RPMI8226 (cell line): ENCODE measurements around the gene ACTRT2.

Experiments used
- DNase-seq: peaks from one replicate; pipeline ENCODE4 v3.0.0-alpha.2; 2015

ACTRT2 gene

GRCh38 chr1:2983706-2984398 lies 37.4 kb upstream of the ACTRT2 start:
- DNase-seq: no peak

DNA sequence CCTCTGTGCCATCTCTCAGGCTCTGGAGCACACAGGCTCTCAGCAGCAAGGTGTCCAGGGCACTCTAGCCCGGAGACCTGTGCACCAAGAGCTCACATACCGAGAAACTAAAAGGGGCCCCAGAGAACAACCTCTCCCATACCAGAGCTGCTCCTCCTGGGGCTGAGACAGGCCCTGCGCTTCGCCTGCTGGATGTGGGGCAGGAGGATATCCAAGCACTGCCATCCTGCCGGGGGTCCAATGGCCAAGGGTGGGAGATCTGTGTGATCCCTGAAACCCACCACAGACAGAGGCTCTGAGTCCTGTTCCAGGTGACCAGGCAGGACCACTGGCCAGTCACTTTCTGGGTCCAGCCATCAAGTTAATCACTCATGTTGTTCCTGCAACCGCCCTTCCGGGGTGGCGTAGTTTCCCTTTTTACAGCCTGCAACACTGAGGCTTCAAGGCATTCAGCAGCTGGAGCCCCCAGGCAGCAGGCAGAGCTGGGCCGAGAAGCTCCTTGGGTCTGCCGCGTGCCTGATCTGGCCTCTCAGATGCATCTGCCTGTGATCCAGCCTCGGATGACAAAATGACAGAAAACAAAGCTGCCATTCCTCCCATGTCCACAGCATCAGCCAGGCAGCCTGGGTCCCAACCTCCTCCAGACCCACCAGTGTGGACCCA lies 36.7 kb upstream of the ACTRT2 start:
- DNase-seq: no peak

GRCh38 chr1:2985067-2985561 lies 36.2 kb upstream of the ACTRT2 start:
- DNase-seq: no peak

DNA sequence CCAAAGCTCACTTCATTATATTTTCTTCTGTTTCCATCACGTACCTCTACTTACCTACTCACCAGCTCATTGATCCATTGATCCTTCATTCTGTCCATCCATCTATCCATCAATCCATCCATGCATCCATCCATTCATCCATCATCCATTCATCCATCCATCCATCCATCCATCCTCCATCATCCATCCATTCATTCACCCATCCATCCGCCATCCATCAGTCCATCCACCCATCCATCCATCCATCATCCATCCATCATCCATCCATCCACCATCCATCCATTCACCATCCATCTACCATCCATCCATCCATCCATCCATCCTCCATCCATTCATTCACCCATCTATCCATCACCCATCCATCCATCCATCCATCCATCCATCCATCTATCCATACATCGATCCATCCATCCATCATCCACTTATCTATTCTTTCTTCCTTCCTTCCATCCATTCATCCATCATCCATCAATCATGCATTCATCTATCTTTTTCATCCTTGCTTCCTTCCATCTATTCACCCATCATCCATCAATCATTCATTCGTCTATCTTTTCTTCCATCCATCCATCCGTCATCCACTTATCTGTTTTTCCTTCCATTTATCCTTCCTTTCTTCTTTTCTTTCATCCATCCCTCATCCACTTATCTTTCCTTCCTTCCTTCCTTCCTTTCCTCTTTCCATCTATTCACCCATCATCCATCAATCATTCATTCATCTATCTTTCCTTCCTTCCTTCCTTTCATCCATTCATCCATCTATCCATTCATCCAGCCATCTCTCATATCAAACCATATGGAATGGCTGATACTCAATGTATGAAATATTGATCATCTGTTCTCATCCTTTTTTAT lies 35.3 kb upstream of the ACTRT2 start:
- no peak for DNase-seq

DNA sequence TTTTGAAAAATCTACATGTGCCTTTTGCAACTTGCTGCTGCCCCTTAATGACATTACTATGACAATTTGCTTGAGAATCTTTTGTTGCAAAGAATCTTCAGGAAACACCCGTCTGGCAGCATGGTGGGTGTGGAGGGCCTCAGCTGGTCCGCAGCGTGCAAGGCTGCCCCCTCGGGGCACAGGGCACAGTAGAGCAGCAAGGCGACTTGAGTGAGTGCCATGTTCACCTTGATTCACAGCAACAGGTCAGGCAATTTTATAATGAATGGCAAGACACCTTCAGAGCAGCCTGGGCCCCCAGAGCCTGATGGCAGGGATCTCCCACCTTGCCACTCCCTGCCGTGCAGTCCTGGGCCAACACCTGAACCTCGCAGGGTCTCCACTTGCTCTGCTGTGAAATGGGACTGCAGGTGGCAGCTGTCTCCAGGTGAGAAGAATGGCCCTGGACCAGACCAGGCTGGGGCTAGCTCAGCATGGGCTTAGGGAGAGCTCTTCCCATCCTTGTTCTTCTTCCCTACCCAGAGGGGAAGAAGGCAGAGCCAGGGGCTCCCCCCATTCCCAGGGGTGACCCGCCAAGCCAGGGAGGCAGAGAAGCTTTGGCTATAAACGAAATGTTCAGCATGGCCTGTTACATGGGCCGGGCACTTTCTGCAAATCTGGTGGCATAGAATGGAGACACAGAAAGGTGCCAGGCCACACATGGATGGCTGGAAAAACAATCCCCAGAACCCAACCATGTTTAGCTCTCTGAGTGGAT lies 34.5 kb upstream of the ACTRT2 start:
- DNase-seq: no peak

DNA sequence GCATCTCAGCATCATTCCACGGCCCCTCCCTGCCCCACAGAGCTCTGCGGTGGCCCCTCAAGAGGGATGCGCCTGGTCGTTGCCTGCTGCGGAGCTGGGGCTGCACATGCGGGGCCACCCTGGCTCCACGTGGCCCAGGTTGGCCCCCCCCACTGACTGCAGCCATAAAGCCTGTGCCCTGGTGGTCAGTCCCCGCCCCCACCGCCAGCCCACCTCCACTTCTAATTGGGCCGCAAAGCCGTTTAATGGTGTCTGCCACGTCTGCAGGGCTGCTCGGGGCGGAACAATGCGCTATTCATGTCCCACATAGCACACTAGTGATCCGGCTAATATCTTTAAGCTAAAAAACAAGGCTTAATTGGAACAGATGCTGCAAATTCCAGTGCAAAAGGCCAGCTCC lies 33.5 kb upstream of the ACTRT2 start:
- DNase-seq: no peak

DNA sequence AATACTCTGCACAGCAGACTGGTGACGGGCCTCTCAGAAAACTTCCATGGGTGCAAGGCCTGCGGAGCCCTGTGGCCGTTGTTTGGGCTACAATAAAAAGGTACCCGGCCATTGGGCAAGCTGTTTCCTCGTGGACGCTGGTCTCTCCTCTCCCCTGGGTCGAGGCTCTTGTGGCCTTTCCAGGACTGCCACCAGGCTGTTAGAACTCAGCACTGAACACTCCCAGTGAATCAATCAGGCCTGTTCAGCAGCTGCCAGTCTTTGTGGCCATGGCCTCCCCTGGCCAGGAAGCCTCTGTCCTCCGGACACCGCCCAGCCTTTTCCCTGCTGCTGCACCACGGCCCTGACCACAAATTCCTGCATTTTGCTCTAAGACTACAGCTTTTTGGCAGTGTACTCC lies 33.0 kb upstream of the ACTRT2 start:
- DNase-seq: no peak

GRCh38 chr1:2989185-2989584 lies 32.1 kb upstream of the ACTRT2 start:
- no peak for DNase-seq

DNA sequence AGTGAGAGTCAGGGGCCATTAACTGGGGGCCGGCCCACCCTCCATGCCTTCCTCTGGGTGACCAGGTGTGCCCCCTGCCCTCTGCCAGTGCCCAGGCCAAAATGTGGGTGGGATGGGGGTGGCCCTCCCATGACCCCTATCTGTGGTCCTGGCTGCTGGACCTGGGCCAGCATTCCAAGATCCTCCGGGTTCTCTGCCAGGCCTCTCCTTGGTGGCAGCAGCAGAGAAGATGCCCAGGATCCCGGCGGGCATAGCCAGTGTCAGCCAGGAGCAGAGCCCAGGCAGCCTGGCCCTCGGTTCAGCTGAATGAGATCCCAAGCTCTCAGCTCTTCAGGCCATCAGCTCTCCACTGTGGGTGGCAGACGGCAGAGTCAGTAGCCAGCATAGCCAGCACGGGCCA lies 31.3 kb upstream of the ACTRT2 start:
- no peak for DNase-seq

GRCh38 chr1:2990376-2991115 lies 30.7 kb upstream of the ACTRT2 start:
- DNase-seq: no peak

DNA sequence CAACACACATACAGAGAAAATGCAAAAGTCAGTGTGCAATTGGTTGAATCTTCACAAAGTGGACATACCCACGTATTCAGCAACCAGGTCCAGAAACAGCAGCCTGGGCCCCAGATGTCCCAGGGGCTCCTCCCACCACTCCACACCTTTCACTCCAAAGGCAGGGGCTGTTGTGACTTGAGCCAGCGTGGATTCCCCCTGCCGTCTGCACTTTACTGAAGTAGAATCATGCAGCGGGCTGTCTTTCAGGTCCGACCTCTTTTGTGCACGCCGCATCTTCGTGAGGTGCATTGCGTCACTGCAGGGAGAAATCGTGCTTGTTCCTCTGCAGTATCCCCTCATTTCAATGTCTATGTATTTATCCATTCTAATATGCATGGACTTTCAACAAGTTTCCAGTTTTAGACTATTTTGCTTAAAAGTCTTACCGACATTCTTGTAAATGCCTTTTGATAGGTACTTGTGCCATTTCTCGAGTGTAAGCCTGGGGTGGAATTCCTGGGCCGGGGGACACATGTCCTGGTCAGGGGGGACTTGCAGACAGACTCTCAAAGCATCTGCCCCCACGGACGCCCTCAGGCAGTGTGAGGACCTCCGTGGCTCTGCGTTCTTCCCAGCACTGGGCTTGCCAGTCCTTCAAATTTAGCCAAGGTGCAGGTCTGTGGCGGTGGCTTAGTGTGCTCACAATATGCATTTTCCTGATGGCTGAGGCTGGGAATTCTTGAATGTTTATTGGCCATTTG lies 29.3 kb upstream of the ACTRT2 start:
- DNase-seq: no peak

DNA sequence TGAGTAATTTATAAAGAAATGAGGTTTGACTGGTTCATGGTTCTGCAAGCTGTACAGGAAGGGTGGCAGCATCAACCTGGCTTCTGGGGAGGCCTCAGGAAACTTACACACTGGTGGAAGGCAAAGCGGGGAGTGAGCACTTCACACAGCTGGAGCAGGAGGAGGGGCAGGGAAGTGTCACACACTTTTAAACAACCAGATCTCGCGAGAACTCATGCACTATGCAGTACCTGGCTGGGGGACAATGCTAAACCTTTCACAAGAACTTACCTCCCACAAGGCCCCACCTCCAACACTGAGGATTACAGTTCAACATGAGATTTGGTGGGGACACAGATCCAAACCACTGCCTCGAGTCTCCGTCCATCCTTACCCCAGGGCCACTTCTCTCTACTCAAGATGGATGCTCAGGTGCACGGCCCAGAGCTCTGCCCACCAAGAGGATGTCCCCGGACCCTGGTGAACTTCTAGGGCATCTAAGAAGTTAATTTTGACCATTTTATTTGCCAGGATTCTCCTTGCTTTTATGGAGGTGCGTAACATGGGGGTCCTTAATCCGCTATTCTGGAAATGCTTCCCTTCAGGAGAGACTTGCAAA lies 22.7 kb upstream of the ACTRT2 start:
- DNase-seq: no peak

- no peak for DNase-seq
These were observed 22.1 kb upstream of the ACTRT2 start for GRCh38 chr1:2999138-2999537.

DNA sequence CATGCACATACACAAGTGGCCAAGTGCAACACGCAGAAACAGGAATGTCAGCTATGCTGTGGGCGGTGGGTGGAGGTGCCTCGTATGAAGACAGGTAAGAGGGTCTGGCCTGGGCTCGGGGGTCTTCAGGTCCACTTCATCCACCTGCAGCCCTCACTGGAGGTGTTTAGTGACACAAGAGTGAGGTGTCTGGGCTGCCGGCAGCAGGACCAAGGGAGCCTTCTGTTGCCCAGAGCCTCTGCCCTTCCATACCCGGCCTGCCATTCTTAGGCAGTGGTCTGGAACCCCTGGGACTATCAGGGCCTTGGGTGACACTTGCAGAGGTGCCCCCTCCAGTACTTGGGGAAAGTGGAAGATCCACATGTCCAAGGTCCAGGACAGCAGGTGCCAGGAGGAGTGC lies 21.7 kb upstream of the ACTRT2 start:
- no peak for DNase-seq

GRCh38 chr1:3000214-3000613 lies 21.1 kb upstream of the ACTRT2 start:
- no peak for DNase-seq

- DNase-seq: no peak
These were observed 20.4 kb upstream of the ACTRT2 start for GRCh38 chr1:3000671-3001470.

GRCh38 chr1:3001471-3002348 lies 19.6 kb upstream of the ACTRT2 start:
- DNase-seq: no peak

- no peak for DNase-seq
These were observed 18.8 kb upstream of the ACTRT2 start for GRCh38 chr1:3002349-3003038.
